ENCODE results near the gene CACNA1S.

- TF ChIP-seq, protein P1, sequence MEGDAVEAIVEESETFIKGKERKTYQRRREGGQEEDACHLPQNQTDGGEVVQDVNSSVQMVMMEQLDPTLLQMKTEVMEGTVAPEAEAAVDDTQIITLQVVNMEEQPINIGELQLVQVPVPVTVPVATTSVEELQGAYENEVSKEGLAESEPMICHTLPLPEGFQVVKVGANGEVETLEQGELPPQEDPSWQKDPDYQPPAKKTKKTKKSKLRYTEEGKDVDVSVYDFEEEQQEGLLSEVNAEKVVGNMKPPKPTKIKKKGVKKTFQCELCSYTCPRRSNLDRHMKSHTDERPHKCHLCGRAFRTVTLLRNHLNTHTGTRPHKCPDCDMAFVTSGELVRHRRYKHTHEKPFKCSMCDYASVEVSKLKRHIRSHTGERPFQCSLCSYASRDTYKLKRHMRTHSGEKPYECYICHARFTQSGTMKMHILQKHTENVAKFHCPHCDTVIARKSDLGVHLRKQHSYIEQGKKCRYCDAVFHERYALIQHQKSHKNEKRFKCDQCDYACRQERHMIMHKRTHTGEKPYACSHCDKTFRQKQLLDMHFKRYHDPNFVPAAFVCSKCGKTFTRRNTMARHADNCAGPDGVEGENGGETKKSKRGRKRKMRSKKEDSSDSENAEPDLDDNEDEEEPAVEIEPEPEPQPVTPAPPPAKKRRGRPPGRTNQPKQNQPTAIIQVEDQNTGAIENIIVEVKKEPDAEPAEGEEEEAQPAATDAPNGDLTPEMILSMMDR (conservative IDR thresholded peaks at IDR 0.05; ENCODE audit: low read depth, low read length): no peak
- TF ChIP-seq POLR2A (IDR thresholded peaks at IDR 0.05; ENCODE audit: low read depth, low read length): no peak
- no peak for TF ChIP-seq SMC3 (IDR thresholded peaks at IDR 0.05; ENCODE audit: low read depth, low read length)
- no peak for TF ChIP-seq MAZ (IDR thresholded peaks at IDR 0.05; ENCODE audit: borderline replicate concordance, low read depth, low read length)
- no peak for TF ChIP-seq RFX5 (IDR thresholded peaks at IDR 0.05; ENCODE audit: low read depth, low read length)
- no peak for TF ChIP-seq CEBPB (IDR thresholded peaks at IDR 0.05; ENCODE audit: low read depth, low read length)
- TF ChIP-seq, protein P2, sequence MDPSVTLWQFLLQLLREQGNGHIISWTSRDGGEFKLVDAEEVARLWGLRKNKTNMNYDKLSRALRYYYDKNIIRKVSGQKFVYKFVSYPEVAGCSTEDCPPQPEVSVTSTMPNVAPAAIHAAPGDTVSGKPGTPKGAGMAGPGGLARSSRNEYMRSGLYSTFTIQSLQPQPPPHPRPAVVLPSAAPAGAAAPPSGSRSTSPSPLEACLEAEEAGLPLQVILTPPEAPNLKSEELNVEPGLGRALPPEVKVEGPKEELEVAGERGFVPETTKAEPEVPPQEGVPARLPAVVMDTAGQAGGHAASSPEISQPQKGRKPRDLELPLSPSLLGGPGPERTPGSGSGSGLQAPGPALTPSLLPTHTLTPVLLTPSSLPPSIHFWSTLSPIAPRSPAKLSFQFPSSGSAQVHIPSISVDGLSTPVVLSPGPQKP (IDR thresholded peaks at IDR 0.05; ENCODE audit: borderline replicate concordance, low read depth, low read length): no peak
- no peak for TF ChIP-seq NFE2L2 (IDR thresholded peaks at IDR 0.05; ENCODE audit: low read depth, low read length)
- no peak for TF ChIP-seq USF2 (IDR thresholded peaks at IDR 0.05; ENCODE audit: low read depth, low read length)
- TF ChIP-seq RAD21 (IDR thresholded peaks at IDR 0.05; ENCODE audit: low read length): no peak
These were observed 89.8 kb downstream of the CACNA1S start for GRCh38 chr1:201022493-201022819.

Data from IMR-90 (cell line).